GM12874 (cell line): ENCODE data around the gene CLK3.

Source experiments
- CTCF ChIP-seq: IDR thresholded peaks from 2 replicates; pipeline ENCODE4 v1.5.1; 2011; ENCODE audit warnings: low read depth, mild to moderate bottlenecking, control low read depth, low read length, moderate library complexity; ENCODE audit not compliant: insufficient read depth

CLK3 gene

GRCh38 chr15:74618841-74619596 lies 3.4 kb downstream of the CLK3 start:
- TF ChIP-seq CTCF = no peak

GRCh38 chr15:74619916-74620635 lies 4.4 kb downstream of the CLK3 start:
- TF ChIP-seq CTCF = no peak

- TF ChIP-seq CTCF = peak; percentile 99
Observed at GRCh38 chr15:74620636-74621545, 5.3 kb downstream of the CLK3 start.

- no peak for TF ChIP-seq CTCF
Observed at GRCh38 chr15:74621546-74621920, 5.9 kb downstream of the CLK3 start.

GRCh38 chr15:74621936-74622335 lies 6.3 kb downstream of the CLK3 start:
- no peak for TF ChIP-seq CTCF

- TF ChIP-seq CTCF = no peak
Observed at GRCh38 chr15:74622758-74623157, 7.1 kb downstream of the CLK3 start.

GRCh38 chr15:74624020-74624602 lies 8.5 kb downstream of the CLK3 start:
- TF ChIP-seq CTCF = no peak
